ENCODE measurements around the gene CRHR2.

The CRHR2 gene

GRCh38 chr7:30683306-30683705 lies 1.1 kb upstream of the CRHR2 start:
- Histone ChIP-seq H3K14ac (ENCODE audit: low read length) (no peak overlapping the region), H3K9ac (ENCODE audit: low read length) (no peak overlapping the region), H3K4ac (ENCODE audit: low read depth, low read length) (no peak overlapping the region), H3K4me3 (ENCODE audit: low read depth, low read length) (no peak overlapping the region), H2AFZ (ENCODE audit: insufficient read depth, low read length, poor library complexity) (no peak overlapping the region), H3K27ac (ENCODE audit: low read depth, low read length) (no peak overlapping the region), H2BK5ac (ENCODE audit: low read depth, low read length, poor library complexity) (no peak overlapping the region), H3K4me1 (ENCODE audit: control insufficient read depth in 1 of 2, insufficient read depth in 2 of 2, low read length in 2 of 2) (peaks cover 6 to 10% of the 10 kb centered on the region in 2 experiments), H4K91ac (ENCODE audit: low read depth, low read length) (no peak overlapping the region), H3K79me1 (ENCODE audit: low read length) (no peaks in the 10 kb centered on the region), H3K18ac (ENCODE audit: low read length) (no peak overlapping the region), H3K79me2 (ENCODE audit: control insufficient read depth, insufficient read depth, low read length, poor library complexity) (no peaks in the 10 kb centered on the region), H3K4me2 (ENCODE audit: low read length) (no peak overlapping the region), H3K27me3 (ENCODE audit: insufficient read depth, low read length) (peaks cover 30% of the 10 kb centered on the region), H2BK12ac (ENCODE audit: low read length) (no peak overlapping the region), H4K8ac (ENCODE audit: low read depth, low read length) (no peak overlapping the region), H2BK120ac (ENCODE audit: insufficient read depth, low read length, poor library complexity) (no peak overlapping the region), H4K12ac (ENCODE audit: low read depth, low read length) (no peak overlapping the region), H3K23ac (ENCODE audit: low read length) (no peak overlapping the region), H3K36me3 (ENCODE audit: control insufficient read depth in 1 of 2, insufficient read depth in 2 of 2, low read length in 2 of 2) (no peaks in the 10 kb centered on the region), H3K9me3 (ENCODE audit: insufficient read depth, low read depth, low read length) (peaks cover 6% of the 10 kb centered on the region), H2AK5ac (ENCODE audit: low read length) (no peak overlapping the region)
- WGBS (ENCODE audit: extremely low coverage, insufficient coverage, insufficient read length), result no CpG with 5 or more reads among the region's 5 CpGs
- DNase-seq, result no peak

- Histone ChIP-seq H2BK120ac (ENCODE audit: insufficient read depth, low read length, poor library complexity) (no peak overlapping the region), H4K12ac (ENCODE audit: low read depth, low read length) (no peak overlapping the region), H3K4me1 (ENCODE audit: control insufficient read depth in 1 of 2, insufficient read depth in 2 of 2, low read length in 2 of 2) (peaks cover 6 to 10% of the 10 kb centered on the region in 2 experiments)
Observed at GRCh38 chr7:30681815-30682211, 443 bp downstream of the CRHR2 start.

GRCh38 chr7:30681331-30681797 lies 892 bp downstream of the CRHR2 start:
- no peak overlapping the region for H4K12ac ChIP-seq (ENCODE audit: low read depth, low read length)

More at GRCh38 chr7:30681815-30682211, 443 bp downstream of the CRHR2 start:
- H3K9ac ChIP-seq (ENCODE audit: low read length), result no peak overlapping the region
- no peak overlapping the region for H4K91ac ChIP-seq (ENCODE audit: low read depth, low read length)
- peak overlapping the region; percentile 68 for H3K4me3 ChIP-seq (ENCODE audit: low read depth, low read length)
- H2BK5ac ChIP-seq (ENCODE audit: low read depth, low read length, poor library complexity), result no peak overlapping the region
- H3K23ac ChIP-seq (ENCODE audit: low read length), result no peak overlapping the region
- no peak overlapping the region for H2AK5ac ChIP-seq (ENCODE audit: low read length)
- WGBS (ENCODE audit: extremely low coverage, insufficient coverage, insufficient read length), result no CpG with 5 or more reads among the region's 40 CpGs
- no peak for DNase-seq
- H3K79me1 ChIP-seq (ENCODE audit: low read length), result no peaks in the 10 kb centered on the region
- H3K4me2 ChIP-seq (ENCODE audit: low read length), result peak overlapping the region; percentile 87
- H3K18ac ChIP-seq (ENCODE audit: low read length), result no peak overlapping the region
- no peak overlapping the region for H4K8ac ChIP-seq (ENCODE audit: low read depth, low read length)
- H2BK12ac ChIP-seq (ENCODE audit: low read length), result no peak overlapping the region
- H3K4ac ChIP-seq (ENCODE audit: low read depth, low read length), result no peak overlapping the region
- no peak overlapping the region for H3K27ac ChIP-seq (ENCODE audit: low read depth, low read length)
- peak overlapping the region; percentile 17 for H2AFZ ChIP-seq (ENCODE audit: insufficient read depth, low read length, poor library complexity)
- peaks cover 30% of the 10 kb centered on the region for H3K27me3 ChIP-seq (ENCODE audit: insufficient read depth, low read length)
- no peaks in the 10 kb centered on the region for H3K79me2 ChIP-seq (ENCODE audit: control insufficient read depth, insufficient read depth, low read length, poor library complexity)
- peaks cover 6% of the 10 kb centered on the region for H3K9me3 ChIP-seq (ENCODE audit: insufficient read depth, low read depth, low read length)
- no peak overlapping the region for H3K14ac ChIP-seq (ENCODE audit: low read length)
- H3K36me3 ChIP-seq (ENCODE audit: control insufficient read depth in 1 of 2, insufficient read depth in 2 of 2, low read length in 2 of 2), result no peaks in the 10 kb centered on the region

GRCh38 chr7:30679664-30680063 lies 2.6 kb downstream of the CRHR2 start:
- no CpG with 5 or more reads among the region's 2 CpGs for WGBS (ENCODE audit: extremely low coverage, insufficient coverage, insufficient read length)

More at GRCh38 chr7:30681331-30681797, 892 bp downstream of the CRHR2 start:
- Histone ChIP-seq H3K9ac (ENCODE audit: low read length) (no peak overlapping the region), H3K27me3 (ENCODE audit: insufficient read depth, low read length) (peaks cover 30% of the 10 kb centered on the region), H2AFZ (ENCODE audit: insufficient read depth, low read length, poor library complexity) (no peak overlapping the region), H3K27ac (ENCODE audit: low read depth, low read length) (no peak overlapping the region), H4K91ac (ENCODE audit: low read depth, low read length) (no peak overlapping the region), H2BK12ac (ENCODE audit: low read length) (no peak overlapping the region), H3K18ac (ENCODE audit: low read length) (no peak overlapping the region), H3K79me1 (ENCODE audit: low read length) (no peaks in the 10 kb centered on the region), H3K14ac (ENCODE audit: low read length) (no peak overlapping the region), H3K4ac (ENCODE audit: low read depth, low read length) (no peak overlapping the region), H4K8ac (ENCODE audit: low read depth, low read length) (no peak overlapping the region), H2BK120ac (ENCODE audit: insufficient read depth, low read length, poor library complexity) (no peak overlapping the region), H3K9me3 (ENCODE audit: insufficient read depth, low read depth, low read length) (peaks cover 6% of the 10 kb centered on the region), H3K4me3 (ENCODE audit: low read depth, low read length) (no peak overlapping the region), H3K4me2 (ENCODE audit: low read length) (peak overlapping the region; percentile 87), H2AK5ac (ENCODE audit: low read length) (no peak overlapping the region), H3K79me2 (ENCODE audit: control insufficient read depth, insufficient read depth, low read length, poor library complexity) (no peaks in the 10 kb centered on the region), H3K4me1 (ENCODE audit: control insufficient read depth in 1 of 2, insufficient read depth in 2 of 2, low read length in 2 of 2) (peaks cover 6 to 10% of the 10 kb centered on the region in 2 experiments), H2BK5ac (ENCODE audit: low read depth, low read length, poor library complexity) (no peak overlapping the region), H3K23ac (ENCODE audit: low read length) (no peak overlapping the region), H3K36me3 (ENCODE audit: control insufficient read depth in 1 of 2, insufficient read depth in 2 of 2, low read length in 2 of 2) (no peaks in the 10 kb centered on the region)
- WGBS (ENCODE audit: extremely low coverage, insufficient coverage, insufficient read length), result no CpG with 5 or more reads among the region's 16 CpGs
- no peak for DNase-seq

More at GRCh38 chr7:30679664-30680063, 2.6 kb downstream of the CRHR2 start:
- H4K12ac ChIP-seq (ENCODE audit: low read depth, low read length), result no peak overlapping the region
- H3K9ac ChIP-seq (ENCODE audit: low read length), result no peak overlapping the region
- no peak overlapping the region for H2AK5ac ChIP-seq (ENCODE audit: low read length)
- H3K4me3 ChIP-seq (ENCODE audit: low read depth, low read length), result no peak overlapping the region
- H3K4me1 ChIP-seq (ENCODE audit: control insufficient read depth in 1 of 2, insufficient read depth in 2 of 2, low read length in 2 of 2), result peaks cover 6 to 10% of the 10 kb centered on the region in 2 experiments
- no peak overlapping the region for H3K18ac ChIP-seq (ENCODE audit: low read length)
- H2AFZ ChIP-seq (ENCODE audit: insufficient read depth, low read length, poor library complexity), result no peak overlapping the region
- no peak overlapping the region for H3K23ac ChIP-seq (ENCODE audit: low read length)
- no peak overlapping the region for H3K4me2 ChIP-seq (ENCODE audit: low read length)
- H2BK5ac ChIP-seq (ENCODE audit: low read depth, low read length, poor library complexity), result no peak overlapping the region
- peaks cover 6% of the 10 kb centered on the region for H3K9me3 ChIP-seq (ENCODE audit: insufficient read depth, low read depth, low read length)
- no peak overlapping the region for H4K8ac ChIP-seq (ENCODE audit: low read depth, low read length)
- H3K36me3 ChIP-seq (ENCODE audit: control insufficient read depth in 1 of 2, insufficient read depth in 2 of 2, low read length in 2 of 2), result no peaks in the 10 kb centered on the region
- DNase-seq, result no peak
- no peak overlapping the region for H2BK12ac ChIP-seq (ENCODE audit: low read length)
- no peaks in the 10 kb centered on the region for H3K79me1 ChIP-seq (ENCODE audit: low read length)
- H3K4ac ChIP-seq (ENCODE audit: low read depth, low read length), result no peak overlapping the region
- no peaks in the 10 kb centered on the region for H3K79me2 ChIP-seq (ENCODE audit: control insufficient read depth, insufficient read depth, low read length, poor library complexity)
- peaks cover 30% of the 10 kb centered on the region for H3K27me3 ChIP-seq (ENCODE audit: insufficient read depth, low read length)
- no peak overlapping the region for H4K91ac ChIP-seq (ENCODE audit: low read depth, low read length)
- no peak overlapping the region for H2BK120ac ChIP-seq (ENCODE audit: insufficient read depth, low read length, poor library complexity)
- H3K27ac ChIP-seq (ENCODE audit: low read depth, low read length), result no peak overlapping the region
- H3K14ac ChIP-seq (ENCODE audit: low read length), result no peak overlapping the region

Data from trophoblast cell (in vitro differentiated cells and primary cell).